Glutamatergic neuron (in vitro differentiated cells): Measurements from ENCODE around the gene ZG16B. TPM values are rescaled to one million over a fixed set of nuclear protein-coding genes. Genes with fewer than 3 reads are reported as not detected.

Experiments used
- DNase-seq: peaks from one replicate; pipeline ENCODE4 v3.0.0; 2022
- H3K27ac Mint-ChIP-seq: one replicate; pipeline ENCODE4 v1.8.0; 2020; ENCODE audit warnings: mild to moderate bottlenecking, mixed read lengths, inconsistent platforms; ENCODE audit not compliant: unreplicated experiment
- H3K27me3 Mint-ChIP-seq: one replicate; pipeline ENCODE4 v1.8.0; 2020; ENCODE audit warnings: mild to moderate bottlenecking, moderate library complexity, mixed read lengths, inconsistent platforms; ENCODE audit not compliant: unreplicated experiment
- H3K36me3 Mint-ChIP-seq: one replicate; pipeline ENCODE4 v1.8.0; 2020; ENCODE audit warnings: mild to moderate bottlenecking, mixed read lengths, inconsistent platforms; ENCODE audit not compliant: unreplicated experiment
- H3K4me1 Mint-ChIP-seq: one replicate; pipeline ENCODE4 v1.8.0; 2020; ENCODE audit warnings: mild to moderate bottlenecking, low read depth, mixed read lengths, inconsistent platforms; ENCODE audit not compliant: unreplicated experiment
- H3K4me3 Mint-ChIP-seq: one replicate; pipeline ENCODE4 v1.8.0; 2020; ENCODE audit warnings: mild to moderate bottlenecking, mixed read lengths, inconsistent platforms; ENCODE audit not compliant: unreplicated experiment
- H3K9me3 Mint-ChIP-seq: one replicate; pipeline ENCODE4 v1.8.0; 2020; ENCODE audit warnings: mild to moderate bottlenecking, moderate library complexity, mixed read lengths, inconsistent platforms; ENCODE audit not compliant: unreplicated experiment
- total RNA-seq: library from RNA; stranded (reverse); fragmentation: NEBNext Ultra II Directional; extraction: Animal tissue kit (Norgen Biotek cat#: 25700); gene quantifications from one replicate; pipeline ENCODE4 v1.2.1, GENCODE V29; 2021; ENCODE audit not compliant: unreplicated experiment
- TF ChIP-seq, protein P1 (sequence below): fragments of 200-600 bp; sonication (generic); IDR thresholded peaks from one replicate; pipeline ENCODE4 v1.5.0; 2021; ENCODE audit not compliant: partially characterized antibody, unreplicated experiment

The ZG16B gene
- total RNA-seq, 1 donor from 2014 or later, result not detected

DNA sequence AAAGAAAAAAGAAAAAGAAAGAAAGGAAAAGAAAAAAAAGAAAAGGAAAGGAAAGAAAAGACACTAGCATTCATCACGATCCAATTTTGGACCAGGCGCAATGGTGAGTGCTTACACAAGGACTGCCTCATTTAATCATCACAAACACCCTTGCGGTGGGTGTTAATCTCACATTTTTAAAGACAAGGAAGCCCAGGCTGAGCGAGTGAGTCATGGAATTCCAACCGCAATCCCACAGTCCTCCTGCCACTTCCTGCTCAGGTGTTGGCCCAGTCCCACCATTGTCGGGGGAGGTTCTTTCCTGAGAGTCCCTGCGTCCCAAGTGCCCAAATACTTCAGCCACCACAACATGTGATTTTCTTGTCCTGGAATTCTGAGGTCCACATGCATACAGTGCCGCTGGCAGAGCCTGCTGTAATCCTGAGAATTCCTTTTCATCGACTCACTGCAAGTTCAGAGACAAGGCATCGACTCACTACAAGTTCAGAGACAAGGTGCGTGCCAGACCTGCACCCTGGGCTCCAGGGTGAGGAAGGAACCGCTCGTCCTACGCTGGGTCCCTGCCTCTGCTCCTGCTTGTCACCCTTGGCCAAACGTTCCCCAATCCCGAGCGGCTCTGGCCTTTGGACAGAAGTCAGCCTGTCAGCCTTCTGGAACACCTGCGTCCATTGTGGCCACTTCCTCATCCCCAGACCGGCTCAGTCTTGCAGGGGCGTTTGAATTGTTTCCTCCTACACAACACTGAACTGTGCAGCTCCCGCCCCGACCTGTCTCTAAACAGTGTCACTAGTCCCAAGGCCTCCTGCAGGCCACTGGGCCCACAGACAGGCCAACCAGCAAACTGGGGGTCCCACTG is 5.8 kb downstream of the ZG16B start:
- no peaks in the 10 kb centered on the region for H3K36me3 Mint-ChIP-seq
- TF ChIP-seq, protein P1, sequence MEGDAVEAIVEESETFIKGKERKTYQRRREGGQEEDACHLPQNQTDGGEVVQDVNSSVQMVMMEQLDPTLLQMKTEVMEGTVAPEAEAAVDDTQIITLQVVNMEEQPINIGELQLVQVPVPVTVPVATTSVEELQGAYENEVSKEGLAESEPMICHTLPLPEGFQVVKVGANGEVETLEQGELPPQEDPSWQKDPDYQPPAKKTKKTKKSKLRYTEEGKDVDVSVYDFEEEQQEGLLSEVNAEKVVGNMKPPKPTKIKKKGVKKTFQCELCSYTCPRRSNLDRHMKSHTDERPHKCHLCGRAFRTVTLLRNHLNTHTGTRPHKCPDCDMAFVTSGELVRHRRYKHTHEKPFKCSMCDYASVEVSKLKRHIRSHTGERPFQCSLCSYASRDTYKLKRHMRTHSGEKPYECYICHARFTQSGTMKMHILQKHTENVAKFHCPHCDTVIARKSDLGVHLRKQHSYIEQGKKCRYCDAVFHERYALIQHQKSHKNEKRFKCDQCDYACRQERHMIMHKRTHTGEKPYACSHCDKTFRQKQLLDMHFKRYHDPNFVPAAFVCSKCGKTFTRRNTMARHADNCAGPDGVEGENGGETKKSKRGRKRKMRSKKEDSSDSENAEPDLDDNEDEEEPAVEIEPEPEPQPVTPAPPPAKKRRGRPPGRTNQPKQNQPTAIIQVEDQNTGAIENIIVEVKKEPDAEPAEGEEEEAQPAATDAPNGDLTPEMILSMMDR, result no peak
- no peak overlapping the region for H3K27ac Mint-ChIP-seq
- H3K4me1 Mint-ChIP-seq, result no peaks in the 10 kb centered on the region
- no peak overlapping the region for H3K4me3 Mint-ChIP-seq
- DNase-seq, result no peak
- H3K27me3 Mint-ChIP-seq, result peaks cover 2% of the 10 kb centered on the region
- no peaks in the 10 kb centered on the region for H3K9me3 Mint-ChIP-seq

DNA sequence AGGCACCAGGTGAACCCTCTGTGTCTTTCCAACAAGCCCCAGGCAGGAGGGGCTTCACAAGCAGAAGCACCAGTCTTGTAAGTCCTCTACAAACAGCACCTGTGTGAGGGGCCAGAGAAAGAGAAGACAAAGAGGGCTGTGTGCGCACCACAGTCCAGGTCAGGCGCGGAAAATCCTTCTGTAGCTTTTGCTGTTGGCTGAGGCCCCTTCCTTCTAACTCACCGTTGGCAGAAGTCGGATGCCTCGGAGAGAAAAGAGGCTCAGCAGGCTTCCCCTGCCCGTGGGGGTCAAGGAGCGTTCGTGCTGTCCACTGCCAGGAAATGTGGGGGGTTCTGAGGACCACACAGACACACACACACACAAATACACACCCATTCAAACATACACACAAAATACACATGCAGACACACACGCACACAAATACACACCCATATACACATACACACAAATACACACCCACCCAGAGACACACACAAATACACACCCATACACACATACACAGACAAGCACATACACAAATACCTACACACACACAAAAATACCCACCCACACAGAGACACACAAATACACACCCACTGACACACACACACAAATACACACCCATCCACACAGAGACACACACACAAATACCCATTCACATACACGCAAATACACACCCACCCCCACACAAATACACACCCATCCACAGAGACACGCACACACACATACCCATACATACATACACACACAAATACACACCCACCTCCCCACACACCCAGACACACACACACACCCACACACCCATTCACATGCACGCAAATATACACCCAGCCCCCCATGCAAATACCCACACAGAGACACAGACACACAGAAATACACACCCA is 6.8 kb downstream of the ZG16B start:
- H3K36me3 Mint-ChIP-seq, result no peaks in the 10 kb centered on the region
- no peak overlapping the region for H3K27ac Mint-ChIP-seq
- no peak for DNase-seq
- no peak overlapping the region for H3K4me3 Mint-ChIP-seq
- H3K27me3 Mint-ChIP-seq, result peaks cover 2% of the 10 kb centered on the region
- H3K9me3 Mint-ChIP-seq, result no peaks in the 10 kb centered on the region
- H3K4me1 Mint-ChIP-seq, result no peaks in the 10 kb centered on the region
- TF ChIP-seq, protein P1, result no peak

DNA sequence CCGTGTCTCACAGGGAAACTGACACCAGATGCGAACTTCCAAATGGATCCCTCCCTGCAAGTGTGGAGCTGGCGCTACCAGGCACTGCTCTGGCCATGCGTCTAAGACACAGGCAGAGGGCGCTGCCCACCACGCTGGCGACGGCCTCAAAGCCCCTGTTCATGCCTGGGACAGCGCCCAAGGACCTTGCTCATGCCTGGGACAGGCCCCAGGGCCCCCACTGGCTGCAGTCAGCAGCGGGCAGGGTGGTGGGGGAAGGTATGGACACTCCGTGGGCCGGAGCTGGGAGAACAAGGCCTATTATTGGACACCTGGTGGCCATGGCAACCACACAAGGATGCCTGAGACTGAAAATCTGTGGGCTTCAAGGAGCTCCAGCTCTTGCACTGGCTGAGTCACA is 8.8 kb downstream of the ZG16B start:
- Mint-ChIP-seq H3K36me3 (no peaks in the 10 kb centered on the region), H3K4me3 (no peak overlapping the region), H3K4me1 (no peaks in the 10 kb centered on the region), H3K27ac (no peak overlapping the region), H3K27me3 (peaks cover 2% of the 10 kb centered on the region), H3K9me3 (no peaks in the 10 kb centered on the region)
- TF ChIP-seq, protein P1, result peak; percentile 70
- peak; percentile 81 for DNase-seq

DNA sequence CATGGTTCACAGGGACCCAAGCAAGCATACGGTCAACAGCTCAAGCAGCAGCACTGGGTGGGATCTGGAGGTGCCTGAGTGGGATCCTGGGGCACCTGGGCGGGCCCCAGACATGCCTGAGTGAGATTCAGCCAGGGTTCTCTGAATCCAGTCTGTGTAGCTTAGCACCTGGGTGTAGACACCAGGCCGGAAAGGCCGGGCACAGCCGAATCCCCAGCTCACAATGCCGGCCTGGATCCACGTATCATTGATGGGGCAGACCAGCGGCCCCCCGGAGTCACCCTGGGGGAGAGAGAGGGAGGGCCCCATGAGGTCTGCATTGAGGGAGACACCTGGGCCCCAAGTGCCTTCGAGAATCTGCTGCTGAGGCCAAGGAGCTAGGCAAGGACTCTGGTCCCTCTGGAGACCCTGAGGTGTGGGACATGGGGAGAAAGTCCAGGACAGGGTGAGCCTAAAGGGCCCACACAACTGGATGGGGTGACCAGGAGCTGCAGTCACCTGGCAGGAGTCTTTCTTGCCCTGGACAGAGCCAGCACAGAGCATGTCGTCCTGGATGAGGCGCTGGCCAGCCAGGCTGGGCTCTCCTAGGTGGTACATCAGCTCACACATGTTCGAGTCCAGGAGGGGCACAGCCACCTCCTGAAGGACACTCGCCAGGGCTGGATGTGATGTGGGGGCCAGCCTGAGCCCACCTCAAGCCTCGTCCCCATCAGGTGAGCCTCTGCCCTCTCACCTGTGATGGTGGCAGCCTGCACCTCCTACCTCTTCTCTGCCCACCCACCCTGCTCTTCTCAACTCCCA is 9.7 kb downstream of the ZG16B start:
- no peaks in the 10 kb centered on the region for H3K36me3 Mint-ChIP-seq
- no peaks in the 10 kb centered on the region for H3K9me3 Mint-ChIP-seq
- H3K27me3 Mint-ChIP-seq, result peaks cover 2% of the 10 kb centered on the region
- H3K27ac Mint-ChIP-seq, result no peak overlapping the region
- DNase-seq, result no peak
- no peaks in the 10 kb centered on the region for H3K4me1 Mint-ChIP-seq
- TF ChIP-seq, protein P1, result no peak
- no peak overlapping the region for H3K4me3 Mint-ChIP-seq
